Vagina (tissue), 2 donors: Measurements from ENCODE around the gene DNAJC7. TPM values are rescaled to one million over a fixed set of nuclear protein-coding genes. Genes with fewer than 3 reads are reported as not detected.

ENCODE experiments used
- DNase-seq, 2 donors: peaks; one replicate each; pipeline ENCODE4 v3.0.0-alpha.2; 2017; ENCODE audit errors: extremely low spot score in 2 of 2
- H3K27ac ChIP-seq: fragments of 200-600 bp; sonication (generic); one replicate; pipeline ENCODE4 v1.5.1; 2019
- H3K27me3 ChIP-seq: fragments of 200-600 bp; sonication (generic); one replicate; pipeline ENCODE4 v1.5.1; 2019
- H3K36me3 ChIP-seq, 2 donors: fragments of 200-600 bp; sonication (generic); one replicate each; pipeline ENCODE4 v1.5.1; 2017 to 2019
- H3K4me1 ChIP-seq: fragments of 200-600 bp; sonication (generic); one replicate; pipeline ENCODE4 v1.5.1; 2019
- H3K4me3 ChIP-seq, 2 donors: fragments of 200-600 bp; sonication (generic); 1 replicate in 1 of 2; 2 replicates in 1 of 2; pipeline ENCODE4 v1.5.1; 2016 to 2019
- H3K9me3 ChIP-seq: fragments of 200-600 bp; sonication (generic); one replicate; pipeline ENCODE4 v1.5.1; 2019
- POLR2A ChIP-seq, 2 donors: fragments of 450-650 bp; IDR thresholded peaks; one replicate each; pipeline ENCODE4 v1.6.1; 2017; ENCODE audit warnings: antibody characterized with exemption in 2 of 2, mild to moderate bottlenecking in 2 of 2, moderate library complexity in 2 of 2
- POLR2AphosphoS5 ChIP-seq, 2 donors: sonication (generic); formaldehyde crosslinking; IDR thresholded peaks; one replicate each; pipeline ENCODE4 v1.9.0; 2017; ENCODE audit warnings: antibody characterized with exemption in 2 of 2, mild to moderate bottlenecking in 2 of 2, low read depth in 1 of 2; ENCODE audit not compliant: insufficient read depth in 1 of 2
- intact Hi-C: fragments of 100-400 bp; cut with DNase I; formaldehyde crosslinking; loops from one replicate; pipeline ENCODE4 v1.15.1; 2023
- total RNA-seq: library from RNA; depleted of rRNA; stranded (reverse); fragments of >200 nt; gene quantifications from one replicate; pipeline ENCODE4 v1.2.3, GENCODE V29; 2016
- TF ChIP-seq, protein P1 (sequence below), 3 experiments: fragments of 450-650 bp in 2 of 3; fragments of 200-600 bp in 1 of 3; sonication (generic) in 1 of 3; IDR thresholded peaks; one replicate each; pipeline ENCODE4 v1.5.1; 2017 to 2019; ENCODE audit warnings: antibody characterized with exemption in 3 of 3, mild to moderate bottlenecking in 2 of 3, moderate library complexity in 2 of 3

DNAJC7 gene
- total RNA-seq, 1 donor from 2014 or later, result 60.2 TPM

GRCh38 chr17:42040818-42041217, 23.6 kb upstream of the DNAJC7 start:
- H3K4me3 ChIP-seq, result no peak overlapping the region
- TF ChIP-seq POLR2AphosphoS5 (IDR thresholded peaks at IDR 0.05; ENCODE audit: insufficient read depth in 1 of 2, low read depth in 1 of 2), result no peak

DNA sequence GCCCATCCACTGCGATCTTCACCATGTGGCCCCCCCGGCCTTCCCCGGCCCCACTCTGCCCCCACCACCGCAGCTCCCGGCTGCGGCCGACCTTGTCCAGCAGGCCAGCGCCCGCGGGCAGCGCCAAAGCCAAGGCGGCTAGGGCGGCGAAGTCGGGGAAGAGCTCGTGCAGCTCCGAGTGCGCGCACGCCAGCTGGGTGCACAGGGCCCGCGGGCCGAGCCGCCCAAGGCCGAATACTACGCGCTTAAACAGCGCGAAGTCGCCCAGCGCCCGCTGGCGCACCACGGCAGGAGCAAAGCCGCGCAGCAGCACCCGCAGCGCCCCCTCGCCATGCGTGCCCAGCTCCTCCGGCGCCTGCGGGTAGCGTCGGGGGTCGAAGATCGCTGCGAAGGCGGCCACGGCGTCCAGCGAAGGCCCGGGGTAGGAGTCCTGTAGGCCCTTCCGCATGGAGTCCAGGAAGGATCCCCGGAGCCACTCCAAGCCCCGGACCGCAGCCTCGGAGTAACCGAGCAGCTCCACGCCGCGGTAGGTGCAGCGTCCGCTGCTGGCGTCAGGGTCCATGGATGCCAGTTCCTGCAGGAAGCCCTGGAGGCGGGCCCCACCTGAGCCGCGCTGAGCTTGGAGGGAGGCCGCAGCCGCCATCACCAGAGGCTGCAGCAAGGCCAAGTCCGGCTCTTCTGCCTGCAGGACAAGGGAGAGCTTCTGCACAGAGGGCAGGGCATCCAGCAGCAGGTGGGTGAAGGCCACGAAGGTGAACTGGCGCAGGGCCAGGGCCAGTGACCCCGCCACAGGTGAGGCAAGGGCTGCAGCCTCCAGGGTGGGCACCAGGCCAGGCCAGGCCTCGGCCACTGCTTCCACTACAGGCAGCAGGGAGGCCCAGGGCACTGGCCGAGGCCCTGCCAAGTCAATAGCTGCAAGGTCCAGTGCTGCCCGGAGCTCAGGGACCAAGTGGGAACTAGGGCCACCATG, 22.8 kb upstream of the DNAJC7 start:
- peak overlapping the region in 1 of 2 donors; percentile 7 for H3K4me3 ChIP-seq

More at GRCh38 chr17:42040818-42041217, 23.6 kb upstream of the DNAJC7 start:
- no peaks in the 10 kb centered on the region for H3K4me1 ChIP-seq
- intact Hi-C loops, result no loop called here
- DNase-seq, result no peak
- no peak overlapping the region for H3K27ac ChIP-seq
- no peaks in the 10 kb centered on the region for H3K36me3 ChIP-seq
- no peaks in the 10 kb centered on the region for H3K27me3 ChIP-seq
- no peaks in the 10 kb centered on the region for H3K9me3 ChIP-seq

DNA sequence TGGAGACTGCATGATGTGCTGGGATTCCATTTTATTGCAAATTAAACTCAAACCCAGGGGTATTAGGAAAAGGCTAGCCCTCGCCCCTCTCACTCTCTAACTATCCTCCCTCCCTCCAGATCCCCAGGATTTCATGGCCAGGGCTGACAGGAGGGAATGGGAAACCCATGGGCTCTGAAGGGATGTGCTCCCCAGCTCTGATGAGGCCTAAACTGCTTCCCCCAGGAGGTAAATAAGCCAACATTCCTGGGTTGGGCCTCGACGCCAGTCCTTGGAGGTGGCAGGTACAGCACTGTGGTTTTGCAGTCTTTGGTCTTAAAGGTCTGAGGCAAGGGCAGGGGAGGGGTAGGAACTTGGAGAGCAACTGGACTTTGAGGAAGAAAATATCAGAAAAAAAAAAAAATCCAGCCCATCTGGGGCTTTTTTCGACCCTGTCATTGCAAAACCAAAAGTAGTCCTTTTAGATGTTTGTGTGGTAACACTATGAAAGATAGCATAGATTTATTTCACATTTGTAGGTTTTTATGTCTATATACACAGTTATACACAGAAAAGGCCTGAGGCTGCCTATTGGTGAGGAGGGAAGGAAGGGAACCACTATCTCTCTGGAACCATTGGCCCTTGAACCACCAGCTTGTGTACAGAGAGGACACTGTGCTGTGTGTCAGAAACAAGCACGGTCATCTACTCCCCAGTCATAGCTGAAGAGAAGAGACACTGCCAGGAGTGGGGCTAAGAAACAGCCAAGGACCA, 21.2 kb upstream of the DNAJC7 start:
- TF ChIP-seq, protein P1, sequence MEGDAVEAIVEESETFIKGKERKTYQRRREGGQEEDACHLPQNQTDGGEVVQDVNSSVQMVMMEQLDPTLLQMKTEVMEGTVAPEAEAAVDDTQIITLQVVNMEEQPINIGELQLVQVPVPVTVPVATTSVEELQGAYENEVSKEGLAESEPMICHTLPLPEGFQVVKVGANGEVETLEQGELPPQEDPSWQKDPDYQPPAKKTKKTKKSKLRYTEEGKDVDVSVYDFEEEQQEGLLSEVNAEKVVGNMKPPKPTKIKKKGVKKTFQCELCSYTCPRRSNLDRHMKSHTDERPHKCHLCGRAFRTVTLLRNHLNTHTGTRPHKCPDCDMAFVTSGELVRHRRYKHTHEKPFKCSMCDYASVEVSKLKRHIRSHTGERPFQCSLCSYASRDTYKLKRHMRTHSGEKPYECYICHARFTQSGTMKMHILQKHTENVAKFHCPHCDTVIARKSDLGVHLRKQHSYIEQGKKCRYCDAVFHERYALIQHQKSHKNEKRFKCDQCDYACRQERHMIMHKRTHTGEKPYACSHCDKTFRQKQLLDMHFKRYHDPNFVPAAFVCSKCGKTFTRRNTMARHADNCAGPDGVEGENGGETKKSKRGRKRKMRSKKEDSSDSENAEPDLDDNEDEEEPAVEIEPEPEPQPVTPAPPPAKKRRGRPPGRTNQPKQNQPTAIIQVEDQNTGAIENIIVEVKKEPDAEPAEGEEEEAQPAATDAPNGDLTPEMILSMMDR (IDR thresholded peaks at IDR 0.05), result no peak
- no peak for TF ChIP-seq POLR2AphosphoS5 (IDR thresholded peaks at IDR 0.05; ENCODE audit: insufficient read depth in 1 of 2, low read depth in 1 of 2)
- no peak for TF ChIP-seq POLR2A (IDR thresholded peaks at IDR 0.05)
- Histone ChIP-seq H3K27me3 (no peaks in the 10 kb centered on the region), H3K36me3 (no peaks in the 10 kb centered on the region), H3K4me1 (no peaks in the 10 kb centered on the region), H3K9me3 (no peaks in the 10 kb centered on the region), H3K4me3 (no peak overlapping the region), H3K27ac (no peak overlapping the region)
- no peak for DNase-seq
- intact Hi-C loops, result no loop called here

More for the DNA sequence above, 22.8 kb upstream of the DNAJC7 start:
- no peak for DNase-seq
- Histone ChIP-seq H3K9me3 (no peaks in the 10 kb centered on the region), H3K27ac (no peak overlapping the region), H3K27me3 (no peaks in the 10 kb centered on the region), H3K4me1 (no peaks in the 10 kb centered on the region), H3K36me3 (no peaks in the 10 kb centered on the region)
- intact Hi-C loops, result no loop called here
- TF ChIP-seq, protein P1 (IDR thresholded peaks at IDR 0.05), result no peak
- TF ChIP-seq POLR2AphosphoS5 (IDR thresholded peaks at IDR 0.05; ENCODE audit: insufficient read depth in 1 of 2, low read depth in 1 of 2) (no peak), POLR2A (IDR thresholded peaks at IDR 0.05) (no peak)

GRCh38 chr17:42034059-42034458, 16.8 kb upstream of the DNAJC7 start:
- H3K27ac ChIP-seq, result no peak overlapping the region
- no peak for DNase-seq
- intact Hi-C loops, result no loop called here
- no peaks in the 10 kb centered on the region for H3K27me3 ChIP-seq
- no peaks in the 10 kb centered on the region for H3K36me3 ChIP-seq
- no peaks in the 10 kb centered on the region for H3K9me3 ChIP-seq
- no peaks in the 10 kb centered on the region for H3K4me1 ChIP-seq
- TF ChIP-seq POLR2AphosphoS5 (IDR thresholded peaks at IDR 0.05; ENCODE audit: insufficient read depth in 1 of 2, low read depth in 1 of 2) (no peak), POLR2A (IDR thresholded peaks at IDR 0.05) (no peak)
- TF ChIP-seq, protein P1 (IDR thresholded peaks at IDR 0.05), result no peak
- no peak overlapping the region for H3K4me3 ChIP-seq

GRCh38 chr17:42031584-42031983, 14.3 kb upstream of the DNAJC7 start:
- intact Hi-C loops, result no loop called here
- TF ChIP-seq POLR2A (IDR thresholded peaks at IDR 0.05) (no peak), POLR2AphosphoS5 (IDR thresholded peaks at IDR 0.05; ENCODE audit: insufficient read depth in 1 of 2, low read depth in 1 of 2) (no peak)
- TF ChIP-seq, protein P1 (IDR thresholded peaks at IDR 0.05), result no peak
- Histone ChIP-seq H3K27ac (no peak overlapping the region), H3K36me3 (no peaks in the 10 kb centered on the region), H3K27me3 (no peaks in the 10 kb centered on the region), H3K9me3 (no peaks in the 10 kb centered on the region), H3K4me1 (no peaks in the 10 kb centered on the region), H3K4me3 (no peak overlapping the region)
- no peak for DNase-seq
